ENCODE data around the gene GDF15.
A peak's percentile ranks its signal among the peaks of the same experiment; 100 is the strongest.

DNA sequence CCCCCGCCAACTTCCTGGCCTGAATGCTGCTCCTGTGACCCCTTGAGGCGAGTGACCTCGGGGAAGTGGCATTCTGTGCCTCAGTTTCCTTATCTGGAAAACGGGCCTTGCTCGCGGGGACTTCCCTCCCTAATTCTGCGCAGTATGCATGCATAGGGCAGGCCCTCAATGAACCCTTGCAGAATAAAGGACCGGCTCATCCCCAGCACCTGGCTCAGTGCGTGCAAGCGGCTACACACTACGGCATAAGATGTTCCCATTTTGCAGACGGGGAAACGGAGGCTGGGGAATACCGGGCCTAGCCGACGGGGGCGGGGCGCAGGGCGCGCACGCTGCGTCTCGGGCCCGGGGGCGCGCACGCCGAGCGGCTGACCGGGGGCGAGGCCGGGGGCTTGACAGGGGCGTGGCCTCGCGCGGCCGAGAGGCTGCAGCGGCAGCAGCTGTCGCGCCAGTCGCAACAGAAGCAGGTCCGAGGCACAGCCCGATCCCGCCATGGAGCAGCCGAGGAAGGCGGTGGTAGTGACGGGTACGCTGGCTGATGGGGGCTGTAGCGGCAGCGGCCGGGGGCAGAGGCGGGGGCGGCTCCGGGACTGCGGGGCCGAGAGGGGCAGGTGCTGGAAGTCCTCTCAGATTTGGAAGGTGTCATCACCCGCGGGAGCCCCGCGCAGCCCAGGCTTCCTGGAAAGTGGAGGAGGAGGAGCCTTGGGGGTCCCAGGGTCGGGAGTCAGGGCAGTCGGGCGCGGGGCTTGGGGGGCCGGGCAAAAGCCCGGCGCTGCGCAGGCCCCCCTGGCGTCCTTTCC lies 45.6 kb upstream of the GDF15 start, which contains the start of gene PGPEP1:
- TF ChIP-seq POLR2A (IDR thresholded peaks at IDR 0.05; ENCODE audit: low read length) (peak; percentile 28), GATA1 (IDR thresholded peaks at IDR 0.05; ENCODE audit: low read depth, low read length) (no peak)

Data from erythroblast (primary cell).